Upper lobe of right lung (tissue), 1 donor: Measurements from ENCODE around the gene SLFN12L. TPM values are rescaled to one million over a fixed set of nuclear protein-coding genes. Genes with fewer than 3 reads are reported as not detected.
A peak's percentile ranks its signal among the peaks of the same experiment; 100 is the strongest.

Experiments
- ATAC-seq: fragments of 200-7000 bp; cut with Tn5 transposase; one replicate; pipeline ENCODE4 v1.9.1; 2020; ENCODE audit warnings: mild to moderate bottlenecking, moderate library complexity
- DNase-seq: peaks from one replicate; pipeline ENCODE4 v3.0.0-alpha.2; 2020
- H3K27ac ChIP-seq: fragments of 200-600 bp; one replicate; pipeline ENCODE4 v1.8.0; 2022
- H3K27me3 ChIP-seq: fragments of 200-600 bp; one replicate; pipeline ENCODE4 v1.8.0; 2022; ENCODE audit warnings: mild to moderate bottlenecking
- H3K36me3 ChIP-seq: fragments of 200-600 bp; one replicate; pipeline ENCODE4 v1.8.0; 2022
- H3K4me1 ChIP-seq: fragments of 200-600 bp; one replicate; pipeline ENCODE4 v1.8.0; 2022
- H3K4me3 ChIP-seq: fragments of 200-600 bp; one replicate; pipeline ENCODE4 v1.8.0; 2022; ENCODE audit warnings: mild to moderate bottlenecking
- H3K9me3 ChIP-seq: fragments of 200-600 bp; one replicate; pipeline ENCODE4 v1.8.0; 2022
- CTCF ChIP-seq: fragments of 200-600 bp; IDR thresholded peaks from one replicate; pipeline ENCODE4 v1.8.0; 2022; ENCODE audit warnings: antibody characterized with exemption
- intact Hi-C: fragments of 100-400 bp; cut with DNase I; formaldehyde crosslinking; loops from one replicate; pipeline ENCODE4 v1.11.0; 2022
- total RNA-seq: library from RNA; stranded (reverse); fragmentation: NEBNext Ultra II Directional; extraction: Animal tissue kit (Norgen Biotek cat#: 25700); gene quantifications from one replicate; pipeline ENCODE4 v1.2.1, GENCODE V29; 2021
- donor health status: DM: no; HTN: yes; CAD: no; lungs with severe emphysema.

The SLFN12L gene
- total RNA-seq, 1 donor from 2014 or later, result 5.1 TPM

GRCh38 chr17:35438433-35438832 is 99.0 kb downstream of the SLFN12L start:
- TF ChIP-seq CTCF, result no peak
- ATAC-seq (no peak), DNase-seq (no peak)
- Histone ChIP-seq H3K4me1 (peaks cover 12% of the 10 kb centered on the region), H3K27me3 (no peaks in the 10 kb centered on the region), H3K27ac (no peak overlapping the region), H3K36me3 (no peaks in the 10 kb centered on the region), H3K4me3 (no peak overlapping the region), H3K9me3 (no peaks in the 10 kb centered on the region)
- intact Hi-C loops, result no loop called here

- Histone ChIP-seq H3K9me3 (no peaks in the 10 kb centered on the region), H3K27ac (peak overlapping the region; percentile 92), H3K4me3 (peak overlapping the region; percentile 77), H3K4me1 (peaks cover 33% of the 10 kb centered on the region), H3K27me3 (no peaks in the 10 kb centered on the region), H3K36me3 (no peaks in the 10 kb centered on the region)
- peak; percentile 94 for ATAC-seq
- intact Hi-C loops, result no loop called here
- peak; percentile 20 for TF ChIP-seq CTCF
- DNase-seq, result peak; percentile 70
Observed at GRCh38 chr17:35433075-35433894, 104.2 kb downstream of the SLFN12L start.

GRCh38 chr17:35432176-35433074 is 105.1 kb downstream of the SLFN12L start, which contains the start of gene SLFN12:
Gene SLFN12 (minus strand): TSS chr17:35432500. CDS start chr17:35423028, 9,472 bp downstream.
- no peak for DNase-seq

GRCh38 chr17:35429702-35430101 is 107.8 kb downstream of the SLFN12L start:
- H3K27me3 ChIP-seq, result no peaks in the 10 kb centered on the region
- no peak for TF ChIP-seq CTCF
- DNase-seq, result no peak
- H3K27ac ChIP-seq, result no peak overlapping the region
- no peak overlapping the region for H3K4me3 ChIP-seq
- ATAC-seq, result no peak
- intact Hi-C loops, result no loop called here
- no peaks in the 10 kb centered on the region for H3K36me3 ChIP-seq
- peaks cover 32% of the 10 kb centered on the region for H3K4me1 ChIP-seq
- H3K9me3 ChIP-seq, result no peaks in the 10 kb centered on the region

More at GRCh38 chr17:35432176-35433074, 105.1 kb downstream of the SLFN12L start, which contains the start of gene SLFN12:
- intact Hi-C loops, result no loop called here
- Histone ChIP-seq H3K4me1 (peaks cover 33% of the 10 kb centered on the region), H3K36me3 (no peaks in the 10 kb centered on the region), H3K4me3 (peak within 1 kb of the TSS; percentile 77), H3K27ac (peak within 1 kb of the TSS; percentile 92), H3K9me3 (no peaks in the 10 kb centered on the region), H3K27me3 (no peaks in the 10 kb centered on the region)
- TF ChIP-seq CTCF, result no peak
- ATAC-seq, result peak; percentile 90

GRCh38 chr17:35428229-35428628 is 109.2 kb downstream of the SLFN12L start:
- Histone ChIP-seq H3K9me3 (no peaks in the 10 kb centered on the region), H3K36me3 (no peaks in the 10 kb centered on the region), H3K4me3 (no peak overlapping the region), H3K27ac (no peak overlapping the region), H3K4me1 (peaks cover 19% of the 10 kb centered on the region), H3K27me3 (no peaks in the 10 kb centered on the region)
- ATAC-seq (no peak), DNase-seq (no peak)
- intact Hi-C loops, result no loop called here
- TF ChIP-seq CTCF, result no peak
